ENCODE results near the gene FBXL15. TPM values are rescaled to one million over a fixed set of nuclear protein-coding genes. Genes with fewer than 3 reads are reported as not detected.

Gene FBXL15
- polyA plus RNA-seq, 1 donor (not counting 4 experiments of a cell fraction or from before 2014, with no cell fraction given): 3.1 TPM

GRCh38 chr10:102406815-102407214 lies 13.8 kb upstream of the FBXL15 start:
- peaks cover 45% of the 10 kb centered on the region for H3K27me3 ChIP-seq (ENCODE audit: control insufficient read depth, extremely low read depth, insufficient read depth, low read length)
- TF ChIP-seq EZH2 (IDR thresholded peaks at IDR 0.05; ENCODE audit: low read length): no peak
- TF ChIP-seq CTCF (optimal IDR thresholded peaks at IDR 0.05 in 1 of 3, IDR thresholded peaks at IDR 0.05 in 1 of 3, conservative IDR thresholded peaks at IDR 0.05 in 1 of 3; ENCODE audit: extremely low read depth in 1 of 3, insufficient read depth in 2 of 3, low read length in 3 of 3): no peak
- no peaks in the 10 kb centered on the region for H4K20me1 ChIP-seq (ENCODE audit: control insufficient read depth, extremely low read depth, insufficient read depth, low read length)
- no peak for DNase-seq (ENCODE audit: low read depth, low spot score)
- dilution Hi-C loops (cut with MboI; ENCODE audit: extremely low pct_ligation_motif_present, low sequenced_read_pairs): no loop called here
- no peak overlapping the region for H3K4me3 ChIP-seq (ENCODE audit: control insufficient read depth in 2 of 3, extremely low read depth in 1 of 3, insufficient read depth in 2 of 3, low read depth in 1 of 3, low read length in 3 of 3)
- no peak overlapping the region for H2AFZ ChIP-seq (ENCODE audit: control insufficient read depth, low read length)
- H3K9me1 ChIP-seq (ENCODE audit: control insufficient read depth, extremely low read depth, insufficient read depth, low read length): no peaks in the 10 kb centered on the region
- H3K79me2 ChIP-seq (ENCODE audit: control insufficient read depth, insufficient read depth, low read length): no peaks in the 10 kb centered on the region
- H3K36me3 ChIP-seq (ENCODE audit: control insufficient read depth in 2 of 2, extremely low read depth in 1 of 2, insufficient read depth in 2 of 2, low read length in 2 of 2): peaks cover 0 to 9% of the 10 kb centered on the region in 2 experiments
- H3K4me1 ChIP-seq (ENCODE audit: control insufficient read depth, extremely low read depth, insufficient read depth, low read length): peaks cover 16% of the 10 kb centered on the region
- FAIRE-seq: no peak
- no peak overlapping the region for H3K9ac ChIP-seq (ENCODE audit: control insufficient read depth, extremely low read depth, insufficient read depth, low read length)
- H3K4me2 ChIP-seq (ENCODE audit: control insufficient read depth, extremely low read depth, insufficient read depth, low read depth, low read length): no peak overlapping the region
- H3K27ac ChIP-seq (ENCODE audit: control insufficient read depth, insufficient read depth, low read length): no peak overlapping the region
- no peaks in the 10 kb centered on the region for H3K9me3 ChIP-seq (ENCODE audit: control insufficient read depth, low read depth, low read length)

- Histone ChIP-seq H2AFZ (ENCODE audit: control insufficient read depth, low read length) (no peak overlapping the region), H3K27ac (ENCODE audit: control insufficient read depth, insufficient read depth, low read length) (no peak overlapping the region), H3K79me2 (ENCODE audit: control insufficient read depth, insufficient read depth, low read length) (no peaks in the 10 kb centered on the region), H3K4me1 (ENCODE audit: control insufficient read depth, extremely low read depth, insufficient read depth, low read length) (peaks cover 11% of the 10 kb centered on the region), H4K20me1 (ENCODE audit: control insufficient read depth, extremely low read depth, insufficient read depth, low read length) (no peaks in the 10 kb centered on the region), H3K36me3 (ENCODE audit: control insufficient read depth in 2 of 2, extremely low read depth in 1 of 2, insufficient read depth in 2 of 2, low read length in 2 of 2) (peaks cover 0 to 7% of the 10 kb centered on the region in 2 experiments), H3K9me3 (ENCODE audit: control insufficient read depth, low read depth, low read length) (no peaks in the 10 kb centered on the region), H3K4me2 (ENCODE audit: control insufficient read depth, extremely low read depth, insufficient read depth, low read depth, low read length) (no peak overlapping the region), H3K4me3 (ENCODE audit: control insufficient read depth in 2 of 3, extremely low read depth in 1 of 3, insufficient read depth in 2 of 3, low read depth in 1 of 3, low read length in 3 of 3) (no peak overlapping the region), H3K27me3 (ENCODE audit: control insufficient read depth, extremely low read depth, insufficient read depth, low read length) (peaks cover 52% of the 10 kb centered on the region), H3K9me1 (ENCODE audit: control insufficient read depth, extremely low read depth, insufficient read depth, low read length) (no peaks in the 10 kb centered on the region), H3K9ac (ENCODE audit: control insufficient read depth, extremely low read depth, insufficient read depth, low read length) (no peak overlapping the region)
- dilution Hi-C loops (cut with MboI; ENCODE audit: extremely low pct_ligation_motif_present, low sequenced_read_pairs): no loop called here
- DNase-seq (ENCODE audit: low read depth, low spot score) (no peak), FAIRE-seq (peak; percentile 59)
- TF ChIP-seq CTCF (optimal IDR thresholded peaks at IDR 0.05 in 1 of 3, IDR thresholded peaks at IDR 0.05 in 1 of 3, conservative IDR thresholded peaks at IDR 0.05 in 1 of 3; ENCODE audit: extremely low read depth in 1 of 3, insufficient read depth in 2 of 3, low read length in 3 of 3): no peak
- TF ChIP-seq EZH2 (IDR thresholded peaks at IDR 0.05; ENCODE audit: low read length): no peak
These were observed 13.1 kb upstream of the FBXL15 start for GRCh38 chr10:102407425-102408130.

All from keratinocyte (primary cell).